ENCODE results near the gene ACP7. TPM values are rescaled to one million over a fixed set of nuclear protein-coding genes. Genes with fewer than 3 reads are reported as not detected.
A peak's percentile ranks its signal among the peaks of the same experiment; 100 is the strongest.

Gene ACP7
- total RNA-seq, 1 donor from 2014 or later, result not detected

GRCh38 chr19:39126312-39127187 lies 42.4 kb downstream of the ACP7 start:
- H3K27ac Mint-ChIP-seq, result peak overlapping the region; percentile 98
- H3K9me3 Mint-ChIP-seq, result no peaks in the 10 kb centered on the region
- TF ChIP-seq, protein P1, sequence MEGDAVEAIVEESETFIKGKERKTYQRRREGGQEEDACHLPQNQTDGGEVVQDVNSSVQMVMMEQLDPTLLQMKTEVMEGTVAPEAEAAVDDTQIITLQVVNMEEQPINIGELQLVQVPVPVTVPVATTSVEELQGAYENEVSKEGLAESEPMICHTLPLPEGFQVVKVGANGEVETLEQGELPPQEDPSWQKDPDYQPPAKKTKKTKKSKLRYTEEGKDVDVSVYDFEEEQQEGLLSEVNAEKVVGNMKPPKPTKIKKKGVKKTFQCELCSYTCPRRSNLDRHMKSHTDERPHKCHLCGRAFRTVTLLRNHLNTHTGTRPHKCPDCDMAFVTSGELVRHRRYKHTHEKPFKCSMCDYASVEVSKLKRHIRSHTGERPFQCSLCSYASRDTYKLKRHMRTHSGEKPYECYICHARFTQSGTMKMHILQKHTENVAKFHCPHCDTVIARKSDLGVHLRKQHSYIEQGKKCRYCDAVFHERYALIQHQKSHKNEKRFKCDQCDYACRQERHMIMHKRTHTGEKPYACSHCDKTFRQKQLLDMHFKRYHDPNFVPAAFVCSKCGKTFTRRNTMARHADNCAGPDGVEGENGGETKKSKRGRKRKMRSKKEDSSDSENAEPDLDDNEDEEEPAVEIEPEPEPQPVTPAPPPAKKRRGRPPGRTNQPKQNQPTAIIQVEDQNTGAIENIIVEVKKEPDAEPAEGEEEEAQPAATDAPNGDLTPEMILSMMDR (IDR thresholded peaks at IDR 0.05; ENCODE audit: unreplicated experiment), result no peak
- H3K27me3 Mint-ChIP-seq (ENCODE audit: low read depth), result no peaks in the 10 kb centered on the region
- no peaks in the 10 kb centered on the region for H3K36me3 Mint-ChIP-seq
- H3K4me1 Mint-ChIP-seq, result peaks cover 58% of the 10 kb centered on the region
- peak overlapping the region; percentile 97 for H3K4me3 Mint-ChIP-seq
- no peak for DNase-seq (ENCODE audit: low spot score in 2 of 2, unreplicated experiment in 2 of 2)

- Mint-ChIP-seq H3K9me3 (no peaks in the 10 kb centered on the region), H3K4me1 (peaks cover 72% of the 10 kb centered on the region), H3K4me3 (peak overlapping the region; percentile 97), H3K27ac (peak overlapping the region; percentile 98), H3K36me3 (no peaks in the 10 kb centered on the region), H3K27me3 (ENCODE audit: low read depth) (no peaks in the 10 kb centered on the region)
- TF ChIP-seq, protein P1 (IDR thresholded peaks at IDR 0.05; ENCODE audit: unreplicated experiment), result no peak
- DNase-seq (ENCODE audit: low spot score in 2 of 2, unreplicated experiment in 2 of 2), result no peak
Observed at GRCh38 chr19:39127812-39128515, 43.8 kb downstream of the ACP7 start.

DNA sequence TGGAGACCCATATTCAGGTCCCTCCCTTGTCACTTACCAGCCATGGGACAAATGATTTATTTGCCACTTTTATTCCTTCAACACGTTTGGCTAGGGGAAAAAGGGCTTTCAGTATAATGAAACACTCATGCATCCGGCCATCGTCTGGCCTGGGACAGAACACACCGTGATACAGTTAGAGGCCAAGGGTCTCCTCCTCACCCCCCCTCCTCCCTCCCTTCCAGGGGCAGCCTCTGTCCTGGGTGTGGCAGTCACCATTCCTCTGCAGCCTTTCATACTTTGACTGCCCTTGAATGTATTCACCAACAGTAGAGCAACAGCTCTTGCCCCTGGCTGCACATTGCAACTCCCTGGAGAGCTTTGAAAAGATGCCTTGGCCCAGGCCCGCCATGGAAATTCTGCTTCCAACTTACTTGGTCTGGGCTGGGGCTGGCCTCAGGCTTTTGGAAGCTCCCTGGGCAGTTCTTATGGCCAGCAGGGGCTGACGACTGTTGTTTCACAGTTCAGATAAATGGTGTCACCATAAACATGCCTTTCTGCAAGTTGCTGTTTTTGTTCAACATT lies 44.4 kb downstream of the ACP7 start:
- H3K27ac Mint-ChIP-seq, result peak overlapping the region; percentile 86
- H3K4me1 Mint-ChIP-seq, result peaks cover 78% of the 10 kb centered on the region
- TF ChIP-seq, protein P1 (IDR thresholded peaks at IDR 0.05; ENCODE audit: unreplicated experiment), result no peak
- H3K9me3 Mint-ChIP-seq, result no peaks in the 10 kb centered on the region
- no peaks in the 10 kb centered on the region for H3K36me3 Mint-ChIP-seq
- H3K4me3 Mint-ChIP-seq, result peak overlapping the region; percentile 24
- DNase-seq (ENCODE audit: low spot score in 2 of 2, unreplicated experiment in 2 of 2), result no peak
- H3K27me3 Mint-ChIP-seq (ENCODE audit: low read depth), result no peaks in the 10 kb centered on the region

DNA sequence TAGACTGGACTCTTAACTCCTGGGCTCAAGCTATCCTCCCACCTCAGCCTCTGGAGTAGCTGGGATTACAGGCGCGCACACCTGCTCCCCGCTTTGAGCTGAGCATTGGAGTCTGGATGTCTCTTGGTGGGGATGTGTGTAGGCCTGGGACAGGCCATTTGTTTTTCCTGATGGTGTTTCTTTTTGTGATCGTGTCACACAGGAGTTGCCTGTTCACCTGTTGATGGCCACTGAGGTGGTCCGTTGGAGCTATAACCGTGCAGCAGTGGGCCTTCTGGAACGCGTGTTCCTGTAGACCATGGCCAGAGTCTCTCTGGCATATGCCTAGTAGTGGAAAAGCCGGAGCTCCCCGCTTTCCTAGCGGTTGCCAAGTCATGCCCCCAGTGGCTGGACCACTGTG lies 44.9 kb downstream of the ACP7 start:
- no peak for DNase-seq (ENCODE audit: low spot score in 2 of 2, unreplicated experiment in 2 of 2)
- Mint-ChIP-seq H3K4me3 (no peak overlapping the region), H3K9me3 (no peaks in the 10 kb centered on the region), H3K36me3 (no peaks in the 10 kb centered on the region), H3K27ac (peak overlapping the region; percentile 86), H3K27me3 (ENCODE audit: low read depth) (no peaks in the 10 kb centered on the region), H3K4me1 (peaks cover 82% of the 10 kb centered on the region)
- TF ChIP-seq, protein P1 (IDR thresholded peaks at IDR 0.05; ENCODE audit: unreplicated experiment), result no peak

DNA sequence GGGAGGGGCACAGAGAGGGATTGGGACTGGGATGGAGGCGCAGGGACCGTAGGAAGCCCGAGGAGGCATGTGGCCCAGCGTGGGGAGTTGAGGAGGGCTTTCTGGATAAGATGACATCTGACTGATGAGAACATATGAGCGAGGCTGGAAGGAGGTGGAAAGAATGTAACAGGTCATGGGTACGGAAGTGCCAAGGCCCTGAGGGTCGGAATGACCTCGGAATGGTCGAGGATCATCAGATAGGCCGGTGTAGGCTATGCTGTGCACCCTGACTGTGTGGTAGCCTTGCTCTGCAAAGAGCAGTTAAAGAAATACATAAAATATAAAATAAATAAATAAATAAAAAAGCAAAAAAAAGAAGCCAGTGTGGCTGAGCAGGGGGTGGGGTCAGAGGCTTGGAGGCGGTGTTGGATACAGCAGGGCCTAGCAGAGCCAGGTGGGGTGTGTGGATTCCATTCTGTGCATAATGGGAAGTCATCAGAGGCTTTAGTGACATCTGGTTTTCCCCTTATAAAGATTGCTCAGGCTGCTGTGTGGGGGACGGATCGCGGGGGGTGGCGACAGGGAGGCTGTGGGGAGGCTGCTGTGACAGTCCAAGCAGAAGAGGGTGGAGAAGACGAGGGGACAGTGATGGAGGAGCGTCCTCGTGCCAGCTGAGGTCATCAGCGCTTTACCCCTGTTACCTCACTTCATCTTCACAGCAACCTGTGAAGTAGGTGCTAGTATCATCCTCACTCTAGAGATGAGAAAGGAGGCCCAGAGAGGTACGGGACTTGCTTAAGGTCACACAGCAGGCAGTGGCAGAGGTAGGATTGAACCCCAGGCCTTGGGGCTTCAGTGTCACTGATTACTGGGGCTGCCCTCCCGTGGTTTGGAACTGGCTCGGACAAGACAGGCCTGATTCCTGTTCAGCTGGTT lies 46.4 kb downstream of the ACP7 start:
- Mint-ChIP-seq H3K9me3 (no peaks in the 10 kb centered on the region), H3K27ac (peak overlapping the region; percentile 100), H3K36me3 (no peaks in the 10 kb centered on the region), H3K27me3 (ENCODE audit: low read depth) (no peaks in the 10 kb centered on the region), H3K4me3 (peak overlapping the region; percentile 30), H3K4me1 (peaks cover 80% of the 10 kb centered on the region)
- no peak for DNase-seq (ENCODE audit: low spot score in 2 of 2, unreplicated experiment in 2 of 2)
- TF ChIP-seq, protein P1 (IDR thresholded peaks at IDR 0.05; ENCODE audit: unreplicated experiment), result no peak
